ENCODE results near the gene PTPRM.

The PTPRM gene

DNA sequence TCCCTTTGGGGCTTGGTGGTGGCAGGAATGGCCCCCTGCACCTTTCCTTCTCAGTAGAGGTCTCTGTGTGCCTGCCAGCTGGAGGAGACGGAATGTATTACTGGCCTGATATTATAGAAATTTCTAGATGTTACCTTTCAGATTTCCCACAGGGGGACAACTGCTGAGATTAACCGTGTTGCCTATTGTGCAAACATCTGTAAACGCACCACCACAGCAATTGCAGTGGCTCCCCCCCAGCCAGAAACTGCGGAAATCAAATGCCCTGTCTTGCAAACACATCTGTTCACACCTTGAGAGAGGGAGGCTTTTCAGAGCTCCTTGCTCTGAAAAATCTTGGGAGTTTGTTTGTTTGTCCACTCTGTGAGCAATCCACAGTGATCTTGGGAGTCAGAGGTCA is 772.1 kb downstream of the PTPRM start:
- no peak for DNase-seq (ENCODE audit: extremely low read depth in 1 of 2, low read depth in 1 of 2)

- no peak for DNase-seq (ENCODE audit: extremely low read depth in 1 of 2, low read depth in 1 of 2)
Observed at GRCh38 chr18:8339952-8340351, 772.8 kb downstream of the PTPRM start.

GRCh38 chr18:8341481-8342230 is 774.5 kb downstream of the PTPRM start:
- no peak for DNase-seq (ENCODE audit: extremely low read depth in 1 of 2, low read depth in 1 of 2)

- no peak for DNase-seq (ENCODE audit: extremely low read depth in 1 of 2, low read depth in 1 of 2)
Observed at GRCh38 chr18:8348051-8348720, 781.1 kb downstream of the PTPRM start.

DNA sequence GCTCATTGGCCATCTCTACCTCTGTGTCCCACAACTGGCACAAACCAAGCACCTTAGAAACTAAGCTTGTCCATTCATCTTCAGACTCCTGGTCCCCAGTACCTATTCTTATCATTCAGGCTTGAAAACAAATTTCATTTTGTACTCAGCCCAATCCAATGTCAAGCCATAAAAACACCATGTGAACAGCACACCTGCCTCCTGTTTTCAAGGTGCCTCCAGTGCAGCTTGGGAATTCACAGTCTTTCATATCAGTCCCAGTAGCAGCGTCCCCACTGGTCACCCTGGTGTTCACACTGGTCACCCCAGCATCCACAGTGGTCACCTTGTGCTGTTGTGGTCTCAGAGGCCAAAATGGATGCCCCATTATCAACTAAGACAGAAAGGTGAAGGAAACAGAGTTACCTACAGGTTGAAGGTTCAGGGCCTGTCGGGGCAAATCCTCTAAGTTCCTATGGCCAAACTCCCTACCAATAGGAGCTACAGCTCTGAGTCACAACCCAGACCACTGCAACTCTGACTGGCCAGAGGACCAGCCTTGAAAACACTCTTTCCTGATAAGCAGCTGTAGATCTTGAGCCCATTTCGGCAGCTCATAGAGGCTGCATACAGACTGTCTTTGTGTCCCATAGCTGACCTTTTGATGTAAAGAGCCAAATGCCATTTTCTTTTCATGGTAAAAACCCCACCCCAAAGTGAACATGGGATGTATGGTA is 782.6 kb downstream of the PTPRM start:
- DNase-seq (ENCODE audit: extremely low read depth in 1 of 2, low read depth in 1 of 2) = no peak

GRCh38 chr18:8350628-8351027 is 783.5 kb downstream of the PTPRM start:
- no peak for DNase-seq (ENCODE audit: extremely low read depth in 1 of 2, low read depth in 1 of 2)

GRCh38 chr18:8351161-8351560 is 784.0 kb downstream of the PTPRM start:
- no peak for DNase-seq (ENCODE audit: extremely low read depth in 1 of 2, low read depth in 1 of 2)

DNA sequence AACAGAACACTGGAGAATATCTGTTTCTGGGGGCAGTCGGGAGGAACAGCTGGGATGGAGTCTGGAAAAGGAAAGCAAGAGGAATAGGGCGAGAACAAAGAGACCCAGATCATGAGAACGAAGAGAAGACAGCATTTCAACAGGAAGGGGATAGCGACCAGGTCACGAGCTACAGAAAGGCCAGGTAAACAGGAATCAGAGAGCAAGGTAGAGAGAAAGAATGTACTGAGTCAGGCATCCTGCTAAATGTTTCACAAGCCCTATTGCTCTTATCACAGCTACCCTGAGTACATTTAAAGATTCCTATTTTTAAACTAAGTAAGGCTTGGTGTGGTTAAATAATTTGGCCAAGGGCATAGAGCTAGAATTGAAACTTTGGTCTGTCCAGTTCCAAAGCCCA is 787.2 kb downstream of the PTPRM start:
- no peak for DNase-seq (ENCODE audit: extremely low read depth in 1 of 2, low read depth in 1 of 2)

- DNase-seq (ENCODE audit: extremely low read depth in 1 of 2, low read depth in 1 of 2) = no peak
Observed at GRCh38 chr18:8356001-8356400, 788.9 kb downstream of the PTPRM start.

DNA sequence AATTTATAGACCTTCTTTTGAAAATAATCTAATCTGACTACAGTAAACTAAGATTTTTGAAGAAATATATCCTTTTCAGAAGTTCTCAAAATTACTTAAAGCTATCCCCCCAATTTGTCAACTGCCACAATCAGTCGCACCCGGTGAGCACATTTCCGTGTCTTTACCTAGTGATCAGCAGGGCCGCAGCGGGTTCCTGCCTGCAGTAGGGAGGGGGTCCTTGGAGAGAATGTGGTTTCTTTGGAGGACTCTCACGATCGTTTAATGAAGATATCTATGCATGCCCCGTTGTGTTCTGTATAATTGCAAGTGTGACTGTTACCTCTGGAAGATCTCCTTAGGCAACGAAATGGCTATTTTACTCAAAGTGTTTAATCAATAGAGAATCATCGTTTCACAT is 790.2 kb downstream of the PTPRM start:
- DNase-seq (ENCODE audit: extremely low read depth in 1 of 2, low read depth in 1 of 2) = no peak

DNA sequence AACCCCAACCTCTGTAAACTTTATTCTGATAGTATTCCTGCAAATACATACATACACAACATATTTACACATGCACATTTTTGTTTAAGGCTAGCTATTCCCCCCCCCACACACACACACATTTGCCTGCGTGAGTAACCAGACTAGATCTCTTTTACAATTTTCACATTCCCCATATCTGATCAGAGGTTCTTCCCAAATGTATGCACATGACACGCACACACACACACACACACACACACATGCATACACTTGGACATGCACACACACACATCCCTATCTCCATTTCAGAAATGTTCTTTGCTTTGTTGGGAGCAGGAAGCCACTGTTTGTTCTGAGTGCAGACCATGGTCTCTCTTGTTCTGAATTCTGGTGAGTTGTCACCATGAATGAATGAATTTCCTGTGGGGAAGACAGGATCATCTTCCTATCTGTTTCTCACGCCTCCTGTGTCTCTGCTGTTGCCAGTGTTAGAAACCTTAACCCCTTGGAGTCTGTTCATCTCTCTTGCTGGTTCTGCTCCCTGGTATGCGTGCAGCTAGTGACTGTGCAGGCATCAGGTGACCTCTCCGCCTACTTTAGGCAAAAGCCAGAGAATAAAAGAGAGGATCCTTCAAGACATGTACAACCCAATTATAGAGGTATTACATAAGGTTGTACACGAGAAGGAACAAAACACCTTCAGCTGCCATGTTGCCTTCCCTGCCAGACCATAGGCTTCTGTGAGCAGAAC is 791.1 kb downstream of the PTPRM start:
- no peak for DNase-seq (ENCODE audit: extremely low read depth in 1 of 2, low read depth in 1 of 2)

DNA sequence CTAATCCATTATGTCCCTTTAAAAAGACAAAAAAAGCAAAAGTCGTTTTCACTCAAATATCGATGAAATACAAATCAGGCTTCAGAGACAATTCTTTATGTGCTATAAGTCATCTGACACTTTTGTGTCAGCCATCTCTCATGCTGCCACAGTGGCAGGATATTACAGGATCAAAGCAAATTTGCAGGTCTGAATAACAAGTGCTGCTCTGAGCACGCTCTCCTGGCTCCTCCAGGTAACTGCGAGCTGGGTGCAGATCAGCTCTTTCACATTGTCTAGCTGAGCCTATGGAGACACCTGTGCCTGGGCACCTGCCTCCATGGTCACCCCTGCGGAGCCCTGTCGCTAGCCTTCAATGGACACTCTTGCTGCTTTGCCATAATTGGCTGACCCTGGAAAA is 792.0 kb downstream of the PTPRM start:
- no peak for DNase-seq (ENCODE audit: extremely low read depth in 1 of 2, low read depth in 1 of 2)

DNA sequence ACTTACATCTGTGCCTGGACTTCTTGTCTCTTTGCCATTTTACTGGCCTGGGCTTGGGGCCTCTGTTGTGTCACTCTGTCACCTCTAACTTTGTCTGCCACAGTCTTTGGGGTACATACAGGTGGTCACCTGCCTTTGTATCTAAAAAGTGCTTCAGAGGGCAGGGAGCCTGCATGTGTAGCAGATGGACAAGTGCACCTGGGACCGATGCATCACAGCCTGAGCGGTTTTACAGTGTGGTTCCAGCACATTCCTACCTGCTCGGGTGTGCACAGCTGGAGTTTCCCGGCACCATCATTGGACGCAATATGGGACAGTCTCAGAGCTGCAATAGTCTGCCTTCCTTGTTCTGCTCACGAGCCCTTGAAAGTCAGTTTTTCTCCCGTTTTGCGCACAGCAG is 792.4 kb downstream of the PTPRM start:
- no peak for DNase-seq (ENCODE audit: extremely low read depth in 1 of 2, low read depth in 1 of 2)

GRCh38 chr18:8361941-8362471 is 794.9 kb downstream of the PTPRM start:
- DNase-seq (ENCODE audit: extremely low read depth in 1 of 2, low read depth in 1 of 2) = no peak

GRCh38 chr18:8362863-8363262 is 795.7 kb downstream of the PTPRM start:
- DNase-seq (ENCODE audit: extremely low read depth in 1 of 2, low read depth in 1 of 2) = no peak

DNA sequence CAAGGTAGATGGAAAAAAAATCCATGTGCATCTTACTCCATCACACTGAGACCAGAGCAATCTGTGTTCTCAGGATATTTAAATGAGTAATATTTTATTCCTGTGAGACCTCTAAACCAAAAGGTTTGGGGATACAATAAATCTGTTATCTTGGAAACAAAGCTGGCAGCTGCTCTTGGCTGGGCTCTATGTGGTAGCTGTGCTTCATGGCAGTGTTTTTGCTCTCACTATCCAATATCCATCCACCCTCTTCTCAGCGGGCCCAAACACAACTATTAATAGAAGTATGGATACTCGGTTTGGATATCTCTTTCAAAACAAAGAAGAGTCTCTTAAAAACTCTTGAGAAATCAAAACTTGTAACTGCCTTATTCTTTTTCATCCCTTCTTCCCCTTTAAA is 797.3 kb downstream of the PTPRM start:
- no peak for DNase-seq (ENCODE audit: extremely low read depth in 1 of 2, low read depth in 1 of 2)

GRCh38 chr18:8365006-8365405 is 797.9 kb downstream of the PTPRM start:
- DNase-seq (ENCODE audit: extremely low read depth in 1 of 2, low read depth in 1 of 2) = no peak

GRCh38 chr18:8365528-8365927 is 798.4 kb downstream of the PTPRM start:
- DNase-seq (ENCODE audit: extremely low read depth in 1 of 2, low read depth in 1 of 2) = no peak

DNA sequence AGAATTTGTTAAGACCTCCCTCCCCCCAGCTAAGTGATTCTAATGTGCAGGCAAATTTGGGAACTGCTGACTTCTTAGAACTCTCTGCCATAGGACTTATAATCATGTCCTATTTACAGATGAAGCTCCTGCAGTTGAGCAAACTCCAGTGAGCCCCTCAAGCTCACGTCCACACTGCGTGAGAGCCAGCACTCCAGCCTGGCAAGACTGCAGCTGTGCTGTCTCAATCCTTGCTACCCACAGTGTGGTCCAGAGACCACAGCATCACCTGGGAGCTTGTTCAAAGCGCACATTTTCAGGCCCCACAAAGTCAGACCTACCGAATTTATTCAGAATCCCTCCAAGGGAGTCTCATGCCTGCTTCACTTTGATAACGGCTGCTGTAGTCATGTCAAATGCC is 799.0 kb downstream of the PTPRM start:
- no peak for DNase-seq (ENCODE audit: extremely low read depth in 1 of 2, low read depth in 1 of 2)

- DNase-seq (ENCODE audit: extremely low read depth in 1 of 2, low read depth in 1 of 2) = no peak
Observed at GRCh38 chr18:8366656-8367055, 799.5 kb downstream of the PTPRM start.
